Neuronal stem cell (in vitro differentiated cells): ENCODE measurements around the gene RNF214.
"Not testable (repeated sequence)": the region's sequence is repeated elsewhere in the genome, so short reads cannot be mapped to it uniquely, and the experiment has no call there.

ENCODE experiments used
- DNase-seq: peaks from one replicate; pipeline ENCODE4 v3.0.0-alpha.2; 2013; ENCODE audit warnings: low spot score
- H2AFZ ChIP-seq: one replicate; pipeline ENCODE4 v1.6.1; 2013; ENCODE audit warnings: mild to moderate bottlenecking, low read length, inconsistent platforms
- H2AK5ac ChIP-seq: 2 replicates; pipeline ENCODE4 v1.6.1; 2013; ENCODE audit warnings: low read depth, mild to moderate bottlenecking, inconsistent platforms, low read length, moderate library complexity, mixed read lengths
- H2BK120ac ChIP-seq: 2 replicates; pipeline ENCODE4 v1.6.1; 2013; ENCODE audit warnings: low read depth, mild to moderate bottlenecking, inconsistent platforms, low read length, moderate library complexity, mixed read lengths
- H2BK12ac ChIP-seq: one replicate; pipeline ENCODE4 v1.6.1; 2013; ENCODE audit warnings: low read length, inconsistent platforms
- H2BK15ac ChIP-seq: 2 replicates; pipeline ENCODE4 v1.6.1; 2013; ENCODE audit warnings: mild to moderate bottlenecking, low read length, inconsistent platforms, mixed read lengths
- H2BK5ac ChIP-seq: one replicate; pipeline ENCODE4 v1.6.1; 2013; ENCODE audit warnings: inconsistent platforms, mild to moderate bottlenecking, low read length, moderate library complexity
- H3K14ac ChIP-seq: one replicate; pipeline ENCODE4 v1.6.1; 2013; ENCODE audit warnings: low read length, inconsistent platforms
- H3K18ac ChIP-seq: 2 replicates; pipeline ENCODE4 v1.6.1; 2013; ENCODE audit warnings: low read length, inconsistent platforms
- H3K23ac ChIP-seq: 2 replicates; pipeline ENCODE4 v1.6.1; 2013; ENCODE audit warnings: low read depth, mild to moderate bottlenecking, mixed read lengths, low read length, inconsistent platforms; ENCODE audit not compliant: poor library complexity
- H3K27ac ChIP-seq: replicated peaks from 3 replicates; pipeline ENCODE4 v1.5.1; 2013; ENCODE audit warnings: low read length, inconsistent platforms
- H3K27me3 ChIP-seq, 3 experiments: 2 replicates each; pipeline ENCODE4 v1.6.1; 2013; ENCODE audit warnings: low read length in 3 of 3, mild to moderate bottlenecking in 2 of 3, inconsistent platforms in 1 of 3, low read depth in 1 of 3, mixed read lengths in 1 of 3, moderate library complexity in 1 of 3; ENCODE audit not compliant: control insufficient read depth in 3 of 3, insufficient read depth in 3 of 3
- H3K36me3 ChIP-seq, 2 donors: replicated peaks in 1 of 2; 2 replicates each; pipeline ENCODE4 v1.6.1; 2013; ENCODE audit warnings: low read length in 2 of 2; ENCODE audit not compliant: control insufficient read depth in 2 of 2, insufficient read depth in 2 of 2
- H3K4ac ChIP-seq: 2 replicates; pipeline ENCODE4 v1.6.1; 2013; ENCODE audit warnings: inconsistent platforms, mild to moderate bottlenecking, low read length, moderate library complexity
- H3K4me1 ChIP-seq, 2 donors: 1 replicate in 1 of 2; 2 replicates in 1 of 2; pipeline ENCODE4 v1.6.1; 2013; ENCODE audit warnings: low read length in 2 of 2, low read depth in 1 of 2; ENCODE audit not compliant: control insufficient read depth in 2 of 2, insufficient read depth in 1 of 2
- H3K4me2 ChIP-seq: one replicate; pipeline ENCODE4 v1.6.1; 2013; ENCODE audit warnings: mild to moderate bottlenecking, low read length, inconsistent platforms; ENCODE audit not compliant: insufficient read depth, poor library complexity, severe bottlenecking
- H3K4me3 ChIP-seq, 2 donors: 2 replicates each; pipeline ENCODE4 v1.5.1; 2013; ENCODE audit warnings: low read length in 2 of 2, mild to moderate bottlenecking in 2 of 2, inconsistent platforms in 1 of 2, moderate library complexity in 1 of 2
- H3K79me1 ChIP-seq: one replicate; pipeline ENCODE4 v1.6.1; 2013; ENCODE audit warnings: low read depth, mild to moderate bottlenecking, inconsistent platforms, low read length, moderate library complexity
- H3K9ac ChIP-seq: one replicate; pipeline ENCODE4 v1.6.1; 2013; ENCODE audit warnings: mild to moderate bottlenecking, low read depth, low read length, inconsistent platforms; ENCODE audit not compliant: poor library complexity
- H3K9me3 ChIP-seq, 2 donors: replicated peaks in 1 of 2; 2 replicates each; pipeline versions ENCODE3 to v1.6.1; 2013; ENCODE audit warnings: low read length in 2 of 2, mild to moderate bottlenecking in 2 of 2, inconsistent platforms in 1 of 2, low read depth in 1 of 2, mixed read lengths in 1 of 2, moderate library complexity in 1 of 2; ENCODE audit not compliant: control insufficient read depth in 2 of 2, insufficient read depth in 1 of 2
- H4K8ac ChIP-seq: one replicate; pipeline ENCODE4 v1.6.1; 2013; ENCODE audit warnings: low read depth, mild to moderate bottlenecking, inconsistent platforms, low read length, moderate library complexity
- H4K91ac ChIP-seq: one replicate; pipeline ENCODE4 v1.6.1; 2013; ENCODE audit warnings: low read length, low read depth, mild to moderate bottlenecking, inconsistent platforms; ENCODE audit not compliant: poor library complexity
- WGBS, 2 donors: extraction: QIAGEN DNeasy Blood & Tissue Kit; methylation state at CpG; one replicate each; pipeline ENCODE4 v1.1.7; 2013; ENCODE audit warnings: missing lambda C conversion rate in 2 of 2, mixed read lengths in 1 of 2; ENCODE audit not compliant: insufficient read length in 2 of 2, insufficient replicate concordance in 1 of 2; ENCODE audit errors: extremely low coverage in 2 of 2; 5-methylcytosine and 5-hydroxymethylcytosine counted together

Gene RNF214

GRCh38 chr11:117207481-117207880, 25.0 kb upstream of the RNF214 start:
- H3K14ac ChIP-seq, H3K23ac ChIP-seq, H3K9ac ChIP-seq, H3K27me3 ChIP-seq, H4K8ac ChIP-seq, H3K79me1 ChIP-seq, H2AFZ ChIP-seq, H2AK5ac ChIP-seq, H3K9me3 ChIP-seq, H2BK120ac ChIP-seq, H2BK15ac ChIP-seq, H3K4ac ChIP-seq, H3K4me3 ChIP-seq, H4K91ac ChIP-seq, H2BK5ac ChIP-seq, H3K27ac ChIP-seq, H3K4me1 ChIP-seq, H3K18ac ChIP-seq, H2BK12ac ChIP-seq, H3K4me2 ChIP-seq, DNase-seq: not testable (repeated sequence)
- WGBS, 2 donors, result no CpG with 5 or more reads among the region's 5 CpGs
- peaks cover 19 to 20% of the 10 kb centered on the region in 2 donors for H3K36me3 ChIP-seq

- not testable (repeated sequence) for H2BK12ac ChIP-seq, H3K4me2 ChIP-seq, H3K27me3 ChIP-seq, H3K79me1 ChIP-seq, H4K8ac ChIP-seq, H3K4me1 ChIP-seq, H3K27ac ChIP-seq, H4K91ac ChIP-seq, H3K18ac ChIP-seq, H2BK120ac ChIP-seq, H3K4me3 ChIP-seq, H3K4ac ChIP-seq, H3K14ac ChIP-seq, DNase-seq, H3K23ac ChIP-seq, H3K9ac ChIP-seq, H2BK5ac ChIP-seq, H2AFZ ChIP-seq, H2AK5ac ChIP-seq, H2BK15ac ChIP-seq, H3K9me3 ChIP-seq
- H3K36me3 ChIP-seq, result peaks cover 12 to 30% of the 10 kb centered on the region in 2 donors
- WGBS, 2 donors, result no CpG with 5 or more reads among the region's 13 CpGs
Observed at GRCh38 chr11:117208710-117209109, 23.8 kb upstream of the RNF214 start.

DNA sequence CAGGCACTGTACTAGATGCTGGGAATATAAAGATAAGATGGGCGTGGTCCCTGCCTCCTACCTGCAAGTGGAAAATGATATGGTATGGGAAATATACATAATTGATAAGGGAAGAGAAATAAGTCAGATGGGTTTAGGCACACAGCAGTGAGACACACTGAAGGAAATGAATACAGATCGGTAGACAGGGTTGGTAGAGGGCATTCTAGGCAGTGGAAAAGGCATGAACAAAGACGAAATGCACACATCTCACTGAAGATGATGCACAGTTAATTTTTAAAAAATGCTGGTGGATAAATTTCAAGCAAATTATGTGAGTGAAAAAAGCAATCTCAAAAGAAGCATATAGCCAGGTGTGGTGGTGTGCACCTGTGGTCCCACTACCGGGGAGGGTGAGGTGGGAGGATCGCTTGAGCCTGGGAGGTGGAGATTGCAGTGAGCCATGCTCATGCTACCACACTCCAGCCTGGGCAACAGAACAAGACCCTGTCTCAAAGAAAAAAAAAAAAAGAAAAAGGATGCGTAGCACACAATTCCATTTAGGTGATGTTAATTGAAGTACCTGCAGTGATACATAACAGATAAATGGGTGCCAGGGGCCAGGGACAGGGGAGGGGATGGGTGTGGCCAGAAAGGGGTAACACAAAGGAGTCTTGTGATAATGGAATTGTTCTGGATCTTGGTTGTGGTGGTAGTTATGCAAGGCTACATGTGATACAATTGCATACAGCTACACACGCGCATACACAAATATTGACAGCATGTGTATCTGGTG, 22.9 kb upstream of the RNF214 start:
- H3K23ac ChIP-seq, H3K4me3 ChIP-seq, H2BK5ac ChIP-seq, H3K9me3 ChIP-seq, DNase-seq, H3K4ac ChIP-seq, H3K4me2 ChIP-seq, H4K91ac ChIP-seq, H3K79me1 ChIP-seq, H3K4me1 ChIP-seq, H2AK5ac ChIP-seq, H4K8ac ChIP-seq, H3K18ac ChIP-seq, H2BK12ac ChIP-seq, H3K9ac ChIP-seq, H2BK120ac ChIP-seq, H2BK15ac ChIP-seq, H2AFZ ChIP-seq, H3K14ac ChIP-seq, H3K27me3 ChIP-seq, H3K27ac ChIP-seq: not testable (repeated sequence)
- WGBS, 2 donors, result no CpG with 5 or more reads among the region's 8 CpGs
- H3K36me3 ChIP-seq, result peaks cover 9 to 24% of the 10 kb centered on the region in 2 donors

- no peak overlapping the region for H3K14ac ChIP-seq
- no peak overlapping the region for H2BK12ac ChIP-seq
- WGBS, 2 donors, result no CpG with 5 or more reads among the region's 3 CpGs
Observed at GRCh38 chr11:117210620-117211019, 21.9 kb upstream of the RNF214 start.

More at GRCh38 chr11:117210620-117211019, 21.9 kb upstream of the RNF214 start:
- H2AK5ac ChIP-seq, result no peak overlapping the region
- H2BK120ac ChIP-seq, result no peak overlapping the region
- H3K4me1 ChIP-seq, result peaks cover 4 to 8% of the 10 kb centered on the region in 2 donors
- no peak overlapping the region for H3K27ac ChIP-seq
- DNase-seq, result no peak
- no peak overlapping the region for H3K4me3 ChIP-seq
- H3K4ac ChIP-seq, result no peak overlapping the region
- H2BK15ac ChIP-seq, result no peak overlapping the region
- H3K79me1 ChIP-seq, result no peaks in the 10 kb centered on the region
- no peak overlapping the region for H4K91ac ChIP-seq
- H3K23ac ChIP-seq, result no peak overlapping the region
- no peak overlapping the region for H2AFZ ChIP-seq
- peaks cover 0 to 15% of the 10 kb centered on the region in 2 donors for H3K36me3 ChIP-seq
- H3K9ac ChIP-seq, result no peak overlapping the region
- no peak overlapping the region for H3K18ac ChIP-seq
- H3K27me3 ChIP-seq, result no peaks in the 10 kb centered on the region
- H2BK5ac ChIP-seq, result no peak overlapping the region
- no peak overlapping the region for H3K4me2 ChIP-seq
- H3K9me3 ChIP-seq, result no peaks in the 10 kb centered on the region
- H4K8ac ChIP-seq, result no peak overlapping the region
